HFFc6 (cell line): ENCODE measurements around the gene EFHC1. TPM values are rescaled to one million over a fixed set of nuclear protein-coding genes. Genes with fewer than 3 reads are reported as not detected.
"Not testable (repeated sequence)": the region's sequence is repeated elsewhere in the genome, so short reads cannot be mapped to it uniquely, and the experiment has no call there.

Source experiments
- DNase-seq: peaks from one replicate; pipeline ENCODE4 v3.0.0-alpha.2; 2018
- H3K27ac Mint-ChIP-seq: 2 replicates; pipeline ENCODE4 v1.8.0; 2020; ENCODE audit warnings: mild to moderate bottlenecking, mixed read lengths
- H3K27me3 Mint-ChIP-seq: 2 replicates; pipeline ENCODE4 v1.8.0; 2021; ENCODE audit warnings: mild to moderate bottlenecking, moderate library complexity, mixed read lengths; ENCODE audit not compliant: insufficient read depth
- H3K36me3 Mint-ChIP-seq: 2 replicates; pipeline ENCODE4 v1.8.0; 2021; ENCODE audit warnings: low read depth, mixed read lengths
- H3K4me1 Mint-ChIP-seq: 2 replicates; pipeline ENCODE4 v1.8.0; 2020; ENCODE audit warnings: low read depth, mixed read lengths
- H3K4me3 Mint-ChIP-seq: 2 replicates; pipeline ENCODE4 v1.8.0; 2020; ENCODE audit warnings: mild to moderate bottlenecking, moderate library complexity, mixed read lengths
- H3K9me3 Mint-ChIP-seq: 2 replicates; pipeline ENCODE4 v1.8.0; 2020; ENCODE audit warnings: mild to moderate bottlenecking, mixed read lengths
- total RNA-seq, 6 experiments: library from RNA; stranded (reverse); fragmentation: NEBNext Ultra II Directional; extraction: Animal tissue kit (Norgen Biotek cat#: 25700); gene quantifications; 2 replicates in 1 of 6; 3 replicates in 5 of 6; pipeline ENCODE4 v1.2.3, GENCODE V29; 2021
- TF ChIP-seq, protein P1 (sequence below): fragments of 200-600 bp; sonication (generic); IDR thresholded peaks from 2 replicates; pipeline ENCODE4 v1.5.0; 2021; ENCODE audit warnings: antibody characterized with exemption, mild to moderate bottlenecking

Gene EFHC1
- total RNA-seq, 6 experiments from 2014 or later = 10.0 to 17.3 (median 13.8) TPM

DNA sequence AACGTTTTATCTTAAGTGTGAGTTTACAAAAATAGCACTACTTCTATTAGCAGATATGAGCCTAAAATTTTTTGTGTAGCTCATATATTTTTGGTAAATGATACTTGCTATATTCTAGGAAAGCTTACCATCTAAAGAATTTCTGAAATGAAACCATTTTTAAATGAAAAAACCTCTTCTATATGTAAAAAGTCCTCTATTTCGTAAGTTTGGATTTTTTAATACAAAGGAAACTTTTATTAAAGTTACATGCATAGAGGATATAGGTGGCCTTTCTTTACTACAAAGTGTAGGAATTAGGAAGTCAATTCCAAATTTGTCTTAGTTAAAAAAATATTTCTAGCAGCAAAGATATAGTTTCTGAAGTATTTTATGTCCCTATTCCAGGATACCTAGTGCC is 18.8 kb downstream of the EFHC1 start:
- Mint-ChIP-seq H3K4me1 (peaks cover 6% of the 10 kb centered on the region; the same call in 1 of the 2 replicates), H3K4me3 (no peak overlapping the region), H3K9me3 (no peaks in the 10 kb centered on the region), H3K36me3 (peaks cover 28% of the 10 kb centered on the region), H3K27ac (no peak overlapping the region), H3K27me3 (no peaks in the 10 kb centered on the region; the same call in 1 of the 2 replicates)
- no peak for DNase-seq
- TF ChIP-seq, protein P1, sequence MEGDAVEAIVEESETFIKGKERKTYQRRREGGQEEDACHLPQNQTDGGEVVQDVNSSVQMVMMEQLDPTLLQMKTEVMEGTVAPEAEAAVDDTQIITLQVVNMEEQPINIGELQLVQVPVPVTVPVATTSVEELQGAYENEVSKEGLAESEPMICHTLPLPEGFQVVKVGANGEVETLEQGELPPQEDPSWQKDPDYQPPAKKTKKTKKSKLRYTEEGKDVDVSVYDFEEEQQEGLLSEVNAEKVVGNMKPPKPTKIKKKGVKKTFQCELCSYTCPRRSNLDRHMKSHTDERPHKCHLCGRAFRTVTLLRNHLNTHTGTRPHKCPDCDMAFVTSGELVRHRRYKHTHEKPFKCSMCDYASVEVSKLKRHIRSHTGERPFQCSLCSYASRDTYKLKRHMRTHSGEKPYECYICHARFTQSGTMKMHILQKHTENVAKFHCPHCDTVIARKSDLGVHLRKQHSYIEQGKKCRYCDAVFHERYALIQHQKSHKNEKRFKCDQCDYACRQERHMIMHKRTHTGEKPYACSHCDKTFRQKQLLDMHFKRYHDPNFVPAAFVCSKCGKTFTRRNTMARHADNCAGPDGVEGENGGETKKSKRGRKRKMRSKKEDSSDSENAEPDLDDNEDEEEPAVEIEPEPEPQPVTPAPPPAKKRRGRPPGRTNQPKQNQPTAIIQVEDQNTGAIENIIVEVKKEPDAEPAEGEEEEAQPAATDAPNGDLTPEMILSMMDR = no peak

DNA sequence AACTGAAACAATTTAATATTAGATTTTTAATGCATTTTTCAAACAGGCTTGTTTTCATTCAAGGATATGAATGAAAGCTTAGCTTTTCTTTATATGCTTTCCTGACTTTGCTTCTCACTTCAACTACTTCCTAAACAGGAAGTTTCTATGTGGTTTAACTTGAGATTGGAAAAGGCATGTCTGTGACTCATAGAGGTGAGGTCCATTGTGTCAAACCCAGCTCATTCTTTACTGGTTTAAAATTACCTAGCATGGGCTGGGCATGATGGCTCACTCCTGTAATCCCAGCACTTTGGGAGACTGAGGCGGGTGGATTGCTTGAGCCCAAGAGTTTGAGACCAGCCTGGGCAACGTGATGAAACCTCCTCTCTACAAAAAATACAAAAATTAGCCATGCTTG is 34.4 kb downstream of the EFHC1 start:
- no peaks in the 10 kb centered on the region for H3K27me3 Mint-ChIP-seq
- peaks cover 14% of the 10 kb centered on the region for H3K4me1 Mint-ChIP-seq
- no peak for DNase-seq
- peaks cover 17% of the 10 kb centered on the region for H3K9me3 Mint-ChIP-seq
- H3K4me3 Mint-ChIP-seq = no peak overlapping the region
- no peak overlapping the region for H3K27ac Mint-ChIP-seq
- peaks cover 18% of the 10 kb centered on the region for H3K36me3 Mint-ChIP-seq
- TF ChIP-seq, protein P1 = no peak

DNA sequence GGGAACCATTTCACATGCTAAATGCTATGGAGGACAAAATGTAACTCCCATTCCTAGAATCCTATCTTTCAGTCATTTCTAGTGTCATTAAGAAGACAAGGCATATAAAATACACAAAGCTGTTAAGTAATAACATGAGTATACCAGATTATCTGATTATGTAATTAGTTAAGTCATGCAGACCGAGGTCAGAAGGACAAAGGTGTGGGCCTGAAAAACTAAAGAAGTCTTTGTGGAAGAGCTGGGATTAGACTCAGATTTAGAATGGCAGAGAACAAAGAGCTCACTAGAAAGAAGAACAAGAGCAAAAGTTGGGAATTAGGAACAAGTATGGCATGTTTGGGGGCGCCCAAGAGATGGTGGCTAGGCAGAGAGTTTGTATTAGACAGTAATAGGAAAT is 37.0 kb downstream of the EFHC1 start:
- Mint-ChIP-seq H3K27ac (no peak overlapping the region), H3K9me3 (no peaks in the 10 kb centered on the region), H3K4me3 (no peak overlapping the region)

DNA sequence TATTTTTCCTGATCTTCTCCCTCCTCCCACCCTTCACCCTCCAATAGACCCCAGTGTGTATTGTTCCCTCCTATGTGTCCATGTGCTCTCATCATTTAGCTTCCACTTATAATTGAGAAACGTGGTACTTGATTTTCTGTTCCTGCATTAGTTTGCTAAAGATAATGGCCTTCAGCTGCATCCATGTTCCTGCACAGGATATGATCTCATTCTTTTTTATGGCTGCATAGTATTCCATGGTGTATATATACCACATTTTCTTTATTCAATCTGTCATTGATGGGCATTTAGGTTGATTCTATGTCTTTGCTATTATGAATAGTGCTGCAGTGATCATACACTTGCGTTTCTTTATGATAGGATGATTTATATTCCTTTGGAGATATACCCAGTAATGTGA is 41.1 kb downstream of the EFHC1 start:
- H3K27ac Mint-ChIP-seq, H3K36me3 Mint-ChIP-seq, H3K4me1 Mint-ChIP-seq, H3K4me3 Mint-ChIP-seq, H3K9me3 Mint-ChIP-seq, DNase-seq, H3K27me3 Mint-ChIP-seq: not testable (repeated sequence)

More for the DNA sequence above, 37.0 kb downstream of the EFHC1 start:
- DNase-seq = no peak
- Mint-ChIP-seq H3K36me3 (peaks cover 10% of the 10 kb centered on the region), H3K27me3 (no peaks in the 10 kb centered on the region), H3K4me1 (peaks cover 16% of the 10 kb centered on the region)
- TF ChIP-seq, protein P1 = no peak

DNA sequence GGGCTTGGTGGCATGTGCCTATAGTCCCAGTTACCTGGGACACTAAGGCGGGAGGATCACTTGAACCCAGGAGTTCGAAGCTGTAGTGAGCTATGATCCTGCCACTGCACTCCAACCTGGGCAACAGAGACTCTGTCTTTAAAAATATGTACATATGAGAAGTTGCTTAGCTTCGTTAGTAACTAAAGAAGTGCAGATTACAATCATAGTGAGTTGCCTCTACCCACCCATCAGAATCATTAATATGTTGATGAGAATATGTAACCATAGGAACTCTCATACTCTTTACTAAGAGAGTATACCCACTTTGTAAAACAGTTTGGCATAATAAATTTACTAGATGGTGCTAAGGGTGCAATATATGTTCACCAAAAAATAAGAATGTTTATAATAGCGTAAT is 54.0 kb downstream of the EFHC1 start:
- H3K4me3 Mint-ChIP-seq = no peak overlapping the region
- TF ChIP-seq, protein P1 = no peak
- H3K9me3 Mint-ChIP-seq = no peaks in the 10 kb centered on the region
- no peak for DNase-seq
- no peak overlapping the region for H3K27ac Mint-ChIP-seq
- H3K36me3 Mint-ChIP-seq = no peaks in the 10 kb centered on the region
- peaks cover 8% of the 10 kb centered on the region for H3K4me1 Mint-ChIP-seq
- H3K27me3 Mint-ChIP-seq = no peaks in the 10 kb centered on the region

DNA sequence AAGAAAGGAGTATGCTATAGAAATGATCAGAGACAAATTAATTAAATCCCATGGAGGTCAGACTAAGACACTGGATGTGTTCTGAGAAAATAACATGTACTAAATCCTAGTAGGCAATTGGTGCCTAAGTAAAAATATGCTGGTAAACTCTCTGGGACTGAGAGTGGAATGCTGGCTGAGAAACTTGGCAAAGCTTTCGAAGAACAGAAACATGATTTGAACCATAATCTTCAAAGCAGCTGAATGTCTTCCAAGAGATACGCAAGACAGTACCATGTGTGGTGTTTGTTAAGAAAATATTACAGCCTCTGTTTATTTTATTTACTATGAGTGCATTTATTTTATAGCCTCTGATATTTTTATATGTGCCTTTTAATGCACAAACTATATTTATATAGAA is 55.2 kb downstream of the EFHC1 start:
- no peak for DNase-seq
- Mint-ChIP-seq H3K36me3 (no peaks in the 10 kb centered on the region; the same call in 1 of the 2 replicates), H3K9me3 (no peaks in the 10 kb centered on the region), H3K27me3 (no peaks in the 10 kb centered on the region), H3K4me3 (no peak overlapping the region), H3K4me1 (no peaks in the 10 kb centered on the region), H3K27ac (no peak overlapping the region)
- TF ChIP-seq, protein P1 = no peak
